HG03139 (cell line): Measurements from ENCODE around the gene TSPYL6.

Experiments used
- ATAC-seq: cut with Tn5 transposase; IDR thresholded peaks from one replicate; pipeline ENCODE4 v1.9.1; 2021; ENCODE audit not compliant: unreplicated experiment

Gene TSPYL6

GRCh38 chr2:54206596-54206995 is 49.4 kb downstream of the TSPYL6 start:
- ATAC-seq: peak; percentile 65

GRCh38 chr2:54204476-54204875 is 51.6 kb downstream of the TSPYL6 start:
- no peak for ATAC-seq
